ENCODE results near the gene MDC1.

GRCh38 chr6:30714263-30714662, 2.8 kb downstream of the MDC1 start:
- TF ChIP-seq CTCF (IDR thresholded peaks at IDR 0.05) (no peak), ZNF423 (CRISPR knock-in tag; IDR thresholded peaks at IDR 0.05) (no peak), NFE2L1 (CRISPR knock-in tag; IDR thresholded peaks at IDR 0.05) (no peak), FOXJ3 (CRISPR knock-in tag; IDR thresholded peaks at IDR 0.05; ENCODE audit: borderline replicate concordance) (no peak), USF2 (CRISPR knock-in tag; IDR thresholded peaks at IDR 0.05) (no peak), GABPB1 (CRISPR knock-in tag; IDR thresholded peaks at IDR 0.05) (no peak), ATF2 (CRISPR knock-in tag; IDR thresholded peaks at IDR 0.05; ENCODE audit: borderline replicate concordance, low read depth) (no peak), RELA (CRISPR knock-in tag; IDR thresholded peaks at IDR 0.05; ENCODE audit: borderline replicate concordance) (no peak), ESRRA (CRISPR knock-in tag; IDR thresholded peaks at IDR 0.05; ENCODE audit: borderline replicate concordance) (no peak)
- TF ChIP-seq, protein P1, sequence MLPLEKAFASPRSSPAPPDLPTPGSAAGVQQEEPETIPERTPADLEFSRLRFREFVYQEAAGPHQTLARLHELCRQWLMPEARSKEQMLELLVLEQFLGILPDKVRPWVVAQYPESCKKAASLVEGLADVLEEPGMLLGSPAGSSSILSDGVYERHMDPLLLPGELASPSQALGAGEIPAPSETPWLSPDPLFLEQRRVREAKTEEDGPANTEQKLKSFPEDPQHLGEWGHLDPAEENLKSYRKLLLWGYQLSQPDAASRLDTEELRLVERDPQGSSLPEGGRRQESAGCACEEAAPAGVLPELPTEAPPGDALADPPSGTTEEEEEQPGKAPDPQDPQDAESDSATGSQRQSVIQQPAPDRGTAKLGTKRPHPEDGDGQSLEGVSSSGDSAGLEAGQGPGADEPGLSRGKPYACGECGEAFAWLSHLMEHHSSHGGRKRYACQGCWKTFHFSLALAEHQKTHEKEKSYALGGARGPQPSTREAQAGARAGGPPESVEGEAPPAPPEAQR (CRISPR knock-in tag; IDR thresholded peaks at IDR 0.05): no peak
- TF ChIP-seq, protein P2, sequence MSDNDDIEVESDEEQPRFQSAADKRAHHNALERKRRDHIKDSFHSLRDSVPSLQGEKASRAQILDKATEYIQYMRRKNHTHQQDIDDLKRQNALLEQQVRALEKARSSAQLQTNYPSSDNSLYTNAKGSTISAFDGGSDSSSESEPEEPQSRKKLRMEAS (CRISPR knock-in tag; IDR thresholded peaks at IDR 0.05): no peak
- TF ChIP-seq, protein P3, sequence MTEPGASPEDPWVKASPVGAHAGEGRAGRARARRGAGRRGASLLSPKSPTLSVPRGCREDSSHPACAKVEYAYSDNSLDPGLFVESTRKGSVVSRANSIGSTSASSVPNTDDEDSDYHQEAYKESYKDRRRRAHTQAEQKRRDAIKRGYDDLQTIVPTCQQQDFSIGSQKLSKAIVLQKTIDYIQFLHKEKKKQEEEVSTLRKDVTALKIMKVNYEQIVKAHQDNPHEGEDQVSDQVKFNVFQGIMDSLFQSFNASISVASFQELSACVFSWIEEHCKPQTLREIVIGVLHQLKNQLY (CRISPR knock-in tag; IDR thresholded peaks at IDR 0.05): no peak
- TF ChIP-seq, protein P4, sequence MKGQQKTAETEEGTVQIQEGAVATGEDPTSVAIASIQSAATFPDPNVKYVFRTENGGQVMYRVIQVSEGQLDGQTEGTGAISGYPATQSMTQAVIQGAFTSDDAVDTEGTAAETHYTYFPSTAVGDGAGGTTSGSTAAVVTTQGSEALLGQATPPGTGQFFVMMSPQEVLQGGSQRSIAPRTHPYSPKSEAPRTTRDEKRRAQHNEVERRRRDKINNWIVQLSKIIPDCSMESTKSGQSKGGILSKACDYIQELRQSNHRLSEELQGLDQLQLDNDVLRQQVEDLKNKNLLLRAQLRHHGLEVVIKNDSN (CRISPR knock-in tag; IDR thresholded peaks at IDR 0.05): no peak
- TF ChIP-seq, protein P5, sequence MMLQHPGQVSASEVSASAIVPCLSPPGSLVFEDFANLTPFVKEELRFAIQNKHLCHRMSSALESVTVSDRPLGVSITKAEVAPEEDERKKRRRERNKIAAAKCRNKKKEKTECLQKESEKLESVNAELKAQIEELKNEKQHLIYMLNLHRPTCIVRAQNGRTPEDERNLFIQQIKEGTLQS (CRISPR knock-in tag; conservative IDR thresholded peaks at IDR 0.05): no peak
